Measurements from ENCODE around the gene ASPSCR1. TPM values are rescaled to one million over a fixed set of nuclear protein-coding genes. Genes with fewer than 3 reads are reported as not detected.

ASPSCR1 gene
- total and polyA plus RNA-seq, 2 of the 13 experiments (the other 11 are each of a cell fraction or from before 2014, with no cell fraction given): 274 to 314 TPM

DNA sequence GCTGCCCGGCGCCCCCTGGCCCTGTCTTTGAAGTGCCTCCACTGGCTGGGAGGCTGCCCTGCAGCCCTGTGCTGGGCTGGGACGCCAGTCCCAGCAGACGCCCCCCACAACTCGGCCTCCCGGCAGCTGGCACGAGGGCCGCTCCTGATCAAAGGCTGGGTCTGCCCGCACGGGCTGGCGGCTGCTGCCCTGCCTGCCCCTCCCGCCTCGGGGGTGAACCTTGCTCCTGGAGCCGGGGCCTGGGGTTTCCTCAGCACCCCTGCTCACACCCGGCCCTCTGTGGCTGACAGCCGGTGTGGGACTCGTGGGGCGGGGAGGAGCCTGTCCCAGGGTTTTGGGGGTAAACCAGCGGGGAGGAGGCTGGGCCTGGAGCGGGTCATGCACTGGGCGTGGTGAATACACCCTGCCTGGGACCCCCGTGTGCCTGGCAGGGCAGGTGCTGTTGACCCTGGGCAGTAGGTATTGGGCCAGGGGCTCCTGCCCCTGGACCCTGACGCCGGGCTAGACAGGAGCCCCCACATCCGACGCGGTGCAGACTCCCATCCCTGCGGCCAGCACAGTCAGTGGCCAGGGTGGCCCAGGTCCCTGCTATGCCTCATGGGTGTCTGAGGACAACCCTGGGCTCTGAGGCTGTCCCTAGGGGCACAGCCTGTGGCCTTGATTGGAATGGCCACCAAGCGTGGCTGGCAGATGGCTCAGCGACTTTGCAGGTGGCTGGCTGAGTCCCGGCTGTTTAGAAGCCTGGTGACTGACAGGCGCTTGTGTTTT is 23.6 kb downstream of the ASPSCR1 start (continued):
- TF ChIP-seq, protein P1, sequence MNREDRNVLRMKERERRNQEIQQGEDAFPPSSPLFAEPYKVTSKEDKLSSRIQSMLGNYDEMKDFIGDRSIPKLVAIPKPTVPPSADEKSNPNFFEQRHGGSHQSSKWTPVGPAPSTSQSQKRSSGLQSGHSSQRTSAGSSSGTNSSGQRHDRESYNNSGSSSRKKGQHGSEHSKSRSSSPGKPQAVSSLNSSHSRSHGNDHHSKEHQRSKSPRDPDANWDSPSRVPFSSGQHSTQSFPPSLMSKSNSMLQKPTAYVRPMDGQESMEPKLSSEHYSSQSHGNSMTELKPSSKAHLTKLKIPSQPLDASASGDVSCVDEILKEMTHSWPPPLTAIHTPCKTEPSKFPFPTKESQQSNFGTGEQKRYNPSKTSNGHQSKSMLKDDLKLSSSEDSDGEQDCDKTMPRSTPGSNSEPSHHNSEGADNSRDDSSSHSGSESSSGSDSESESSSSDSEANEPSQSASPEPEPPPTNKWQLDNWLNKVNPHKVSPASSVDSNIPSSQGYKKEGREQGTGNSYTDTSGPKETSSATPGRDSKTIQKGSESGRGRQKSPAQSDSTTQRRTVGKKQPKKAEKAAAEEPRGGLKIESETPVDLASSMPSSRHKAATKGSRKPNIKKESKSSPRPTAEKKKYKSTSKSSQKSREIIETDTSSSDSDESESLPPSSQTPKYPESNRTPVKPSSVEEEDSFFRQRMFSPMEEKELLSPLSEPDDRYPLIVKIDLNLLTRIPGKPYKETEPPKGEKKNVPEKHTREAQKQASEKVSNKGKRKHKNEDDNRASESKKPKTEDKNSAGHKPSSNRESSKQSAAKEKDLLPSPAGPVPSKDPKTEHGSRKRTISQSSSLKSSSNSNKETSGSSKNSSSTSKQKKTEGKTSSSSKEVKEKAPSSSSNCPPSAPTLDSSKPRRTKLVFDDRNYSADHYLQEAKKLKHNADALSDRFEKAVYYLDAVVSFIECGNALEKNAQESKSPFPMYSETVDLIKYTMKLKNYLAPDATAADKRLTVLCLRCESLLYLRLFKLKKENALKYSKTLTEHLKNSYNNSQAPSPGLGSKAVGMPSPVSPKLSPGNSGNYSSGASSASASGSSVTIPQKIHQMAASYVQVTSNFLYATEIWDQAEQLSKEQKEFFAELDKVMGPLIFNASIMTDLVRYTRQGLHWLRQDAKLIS (CRISPR knock-in tag; IDR thresholded peaks at IDR 0.05): peak; percentile 80; the same call in 1 of the 2 replicates
- 0 out of 2 replicates have a peak, but pooled peaks have one; percentile 67 for TF ChIP-seq ZNF256 (CRISPR knock-in tag; conservative IDR thresholded peaks at IDR 0.05)
- no peak for TF ChIP-seq RAD51 (IDR thresholded peaks at IDR 0.05; ENCODE audit: borderline replicate concordance)
- TF ChIP-seq, protein P2, sequence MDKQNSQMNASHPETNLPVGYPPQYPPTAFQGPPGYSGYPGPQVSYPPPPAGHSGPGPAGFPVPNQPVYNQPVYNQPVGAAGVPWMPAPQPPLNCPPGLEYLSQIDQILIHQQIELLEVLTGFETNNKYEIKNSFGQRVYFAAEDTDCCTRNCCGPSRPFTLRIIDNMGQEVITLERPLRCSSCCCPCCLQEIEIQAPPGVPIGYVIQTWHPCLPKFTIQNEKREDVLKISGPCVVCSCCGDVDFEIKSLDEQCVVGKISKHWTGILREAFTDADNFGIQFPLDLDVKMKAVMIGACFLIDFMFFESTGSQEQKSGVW (CRISPR knock-in tag; IDR thresholded peaks at IDR 0.05; ENCODE audit: borderline replicate concordance): no peak
- no peak for TF ChIP-seq ZKSCAN1 (IDR thresholded peaks at IDR 0.05; ENCODE audit: low read length)
- TF ChIP-seq, protein P3, sequence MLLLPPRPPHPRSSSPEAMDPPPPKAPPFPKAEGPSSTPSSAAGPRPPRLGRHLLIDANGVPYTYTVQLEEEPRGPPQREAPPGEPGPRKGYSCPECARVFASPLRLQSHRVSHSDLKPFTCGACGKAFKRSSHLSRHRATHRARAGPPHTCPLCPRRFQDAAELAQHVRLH (CRISPR knock-in tag; IDR thresholded peaks at IDR 0.05; ENCODE audit: borderline replicate concordance, low read depth): peak; percentile 66; the same call in 1 of the 2 replicates
- TF ChIP-seq NFE2L1 (CRISPR knock-in tag; IDR thresholded peaks at IDR 0.05; ENCODE audit: borderline replicate concordance): no peak
- TF ChIP-seq RORA (CRISPR knock-in tag; IDR thresholded peaks at IDR 0.05): no peak
- peak; percentile 89; the same call in 1 of the 2 replicates for TF ChIP-seq ZNF672 (CRISPR knock-in tag; IDR thresholded peaks at IDR 0.05)
- TF ChIP-seq ZSCAN30 (CRISPR knock-in tag; IDR thresholded peaks at IDR 0.05): no peak
- peak; percentile 12; the same call in 1 of the 2 replicates for TF ChIP-seq POLR2AphosphoS2 (IDR thresholded peaks at IDR 0.05; ENCODE audit: low read depth, low read length)
- TF ChIP-seq, protein P4, sequence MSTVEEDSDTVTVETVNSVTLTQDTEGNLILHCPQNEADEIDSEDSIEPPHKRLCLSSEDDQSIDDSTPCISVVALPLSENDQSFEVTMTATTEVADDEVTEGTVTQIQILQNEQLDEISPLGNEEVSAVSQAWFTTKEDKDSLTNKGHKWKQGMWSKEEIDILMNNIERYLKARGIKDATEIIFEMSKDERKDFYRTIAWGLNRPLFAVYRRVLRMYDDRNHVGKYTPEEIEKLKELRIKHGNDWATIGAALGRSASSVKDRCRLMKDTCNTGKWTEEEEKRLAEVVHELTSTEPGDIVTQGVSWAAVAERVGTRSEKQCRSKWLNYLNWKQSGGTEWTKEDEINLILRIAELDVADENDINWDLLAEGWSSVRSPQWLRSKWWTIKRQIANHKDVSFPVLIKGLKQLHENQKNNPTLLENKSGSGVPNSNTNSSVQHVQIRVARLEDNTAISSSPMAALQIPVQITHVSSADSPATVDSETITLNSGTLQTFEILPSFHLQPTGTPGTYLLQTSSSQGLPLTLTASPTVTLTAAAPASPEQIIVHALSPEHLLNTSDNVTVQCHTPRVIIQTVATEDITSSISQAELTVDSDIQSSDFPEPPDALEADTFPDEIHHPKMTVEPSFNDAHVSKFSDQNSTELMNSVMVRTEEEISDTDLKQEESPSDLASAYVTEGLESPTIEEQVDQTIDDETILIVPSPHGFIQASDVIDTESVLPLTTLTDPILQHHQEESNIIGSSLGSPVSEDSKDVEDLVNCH (CRISPR knock-in tag; IDR thresholded peaks at IDR 0.05): no peak
- TF ChIP-seq CREM (IDR thresholded peaks at IDR 0.05): peak; percentile 59; the same call in 1 of the 2 replicates
- TF ChIP-seq CREM (CRISPR knock-in tag; IDR thresholded peaks at IDR 0.05): no peak
- TF ChIP-seq ZNF629 (CRISPR knock-in tag; conservative IDR thresholded peaks at IDR 0.05): peak; percentile 67; the same call in 1 of the 2 replicates
- peak; percentile 81 for TF ChIP-seq ZC3H13 (CRISPR knock-in tag; IDR thresholded peaks at IDR 0.05)
- TF ChIP-seq, protein P5, sequence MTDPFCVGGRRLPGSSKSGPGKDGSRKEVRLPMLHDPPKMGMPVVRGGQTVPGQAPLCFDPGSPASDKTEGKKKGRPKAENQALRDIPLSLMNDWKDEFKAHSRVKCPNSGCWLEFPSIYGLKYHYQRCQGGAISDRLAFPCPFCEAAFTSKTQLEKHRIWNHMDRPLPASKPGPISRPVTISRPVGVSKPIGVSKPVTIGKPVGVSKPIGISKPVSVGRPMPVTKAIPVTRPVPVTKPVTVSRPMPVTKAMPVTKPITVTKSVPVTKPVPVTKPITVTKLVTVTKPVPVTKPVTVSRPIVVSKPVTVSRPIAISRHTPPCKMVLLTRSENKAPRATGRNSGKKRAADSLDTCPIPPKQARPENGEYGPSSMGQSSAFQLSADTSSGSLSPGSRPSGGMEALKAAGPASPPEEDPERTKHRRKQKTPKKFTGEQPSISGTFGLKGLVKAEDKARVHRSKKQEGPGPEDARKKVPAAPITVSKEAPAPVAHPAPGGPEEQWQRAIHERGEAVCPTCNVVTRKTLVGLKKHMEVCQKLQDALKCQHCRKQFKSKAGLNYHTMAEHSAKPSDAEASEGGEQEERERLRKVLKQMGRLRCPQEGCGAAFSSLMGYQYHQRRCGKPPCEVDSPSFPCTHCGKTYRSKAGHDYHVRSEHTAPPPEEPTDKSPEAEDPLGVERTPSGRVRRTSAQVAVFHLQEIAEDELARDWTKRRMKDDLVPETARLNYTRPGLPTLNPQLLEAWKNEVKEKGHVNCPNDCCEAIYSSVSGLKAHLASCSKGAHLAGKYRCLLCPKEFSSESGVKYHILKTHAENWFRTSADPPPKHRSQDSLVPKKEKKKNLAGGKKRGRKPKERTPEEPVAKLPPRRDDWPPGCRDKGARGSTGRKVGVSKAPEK (CRISPR knock-in tag; IDR thresholded peaks at IDR 0.05; ENCODE audit: borderline replicate concordance): peak; percentile 14; the same call in 1 of the 2 replicates
- 0 out of 2 replicates have a peak, but pooled peaks have one; percentile 42 for TF ChIP-seq ZBTB1 (CRISPR knock-in tag; IDR thresholded peaks at IDR 0.05; ENCODE audit: borderline replicate concordance)
